ENCODE measurements around the gene MAGI1. TPM values are rescaled to one million over a fixed set of nuclear protein-coding genes. Genes with fewer than 3 reads are reported as not detected.

The MAGI1 gene
- total RNA-seq, 1 donor from 2014 or later = 33.1 TPM

GRCh38 chr3:65836047-65836446 lies 202.7 kb downstream of the MAGI1 start:
- intact Hi-C loops (cut with DNase I) = no loop called here
- DNase-seq (ENCODE audit: missing footprints) (no peak), ATAC-seq (no peak)

DNA sequence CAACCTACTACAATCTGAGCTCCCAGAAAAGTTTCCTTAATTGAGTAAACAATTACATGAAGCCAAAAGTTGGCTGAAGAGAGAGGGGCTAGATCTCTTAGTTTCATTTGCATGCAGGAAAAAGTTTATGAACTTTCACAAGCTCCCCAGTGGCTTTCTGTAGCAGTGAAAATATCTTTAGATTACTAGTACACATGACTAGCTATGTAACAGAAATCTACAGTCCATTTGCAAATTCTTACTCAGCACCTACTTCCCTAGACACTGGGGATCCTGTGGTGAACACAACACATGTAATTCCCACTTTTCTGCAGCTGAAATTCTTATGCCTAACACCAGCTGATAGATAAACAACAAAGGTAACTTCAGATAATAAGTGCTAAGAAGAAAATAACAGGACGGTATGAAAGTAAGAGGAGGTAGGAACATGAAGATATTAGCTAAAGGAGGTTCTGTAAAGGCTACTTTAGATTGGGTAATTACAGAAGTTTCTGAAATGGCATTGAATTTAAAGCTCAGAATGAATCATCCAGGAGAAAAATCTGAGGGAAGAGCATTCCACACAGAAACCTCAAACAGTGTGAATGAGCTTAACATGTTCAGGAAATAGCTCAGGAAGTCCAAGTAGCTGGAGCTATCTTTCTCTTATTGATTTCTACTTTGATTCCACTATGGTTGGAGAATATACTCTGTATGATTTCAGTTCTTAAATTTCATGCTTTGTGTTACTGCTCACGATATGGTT lies 204.8 kb downstream of the MAGI1 start:
- intact Hi-C loops (cut with DNase I) = no loop called here
- no peak for ATAC-seq
- DNase-seq (ENCODE audit: missing footprints) = no peak

- DNase-seq (ENCODE audit: missing footprints) (no peak), ATAC-seq (no peak)
- intact Hi-C loops (cut with DNase I) = no loop called here
These were observed 206.8 kb downstream of the MAGI1 start for GRCh38 chr3:65831733-65832425.

GRCh38 chr3:65830948-65831732 lies 207.6 kb downstream of the MAGI1 start:
- ATAC-seq = no peak

GRCh38 chr3:65829228-65829627 lies 209.5 kb downstream of the MAGI1 start:
- DNase-seq (ENCODE audit: missing footprints) = no peak
- ATAC-seq = no peak
- intact Hi-C loops (cut with DNase I) = no loop called here

More at GRCh38 chr3:65830948-65831732, 207.6 kb downstream of the MAGI1 start:
- intact Hi-C loops (cut with DNase I) = no loop called here
- DNase-seq (ENCODE audit: missing footprints) = no peak

DNA sequence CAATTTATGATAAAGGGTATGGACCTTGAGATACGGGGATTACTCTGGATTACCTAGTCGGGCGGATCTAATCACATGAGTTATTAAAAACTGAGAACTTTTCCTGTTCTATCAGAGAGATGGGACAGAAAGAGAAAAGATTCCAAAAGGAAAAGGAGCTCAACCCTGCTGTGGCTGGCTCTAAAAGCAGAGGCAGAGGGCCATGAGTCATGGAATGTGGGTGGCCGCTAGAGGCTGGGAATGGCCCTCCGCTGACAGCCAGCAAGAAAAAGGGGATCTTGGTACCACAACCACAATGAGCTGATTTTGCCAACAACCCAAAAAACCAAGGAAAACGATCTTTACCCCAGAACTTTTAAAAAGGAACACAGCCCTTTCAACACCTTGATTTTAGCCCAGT lies 210.0 kb downstream of the MAGI1 start:
- intact Hi-C loops (cut with DNase I) = no loop called here
- no peak for DNase-seq (ENCODE audit: missing footprints)
- ATAC-seq = no peak

- intact Hi-C loops (cut with DNase I) = no loop called here
- DNase-seq (ENCODE audit: missing footprints) = no peak
- no peak for ATAC-seq
These were observed 211.6 kb downstream of the MAGI1 start for GRCh38 chr3:65827076-65827475.

DNA sequence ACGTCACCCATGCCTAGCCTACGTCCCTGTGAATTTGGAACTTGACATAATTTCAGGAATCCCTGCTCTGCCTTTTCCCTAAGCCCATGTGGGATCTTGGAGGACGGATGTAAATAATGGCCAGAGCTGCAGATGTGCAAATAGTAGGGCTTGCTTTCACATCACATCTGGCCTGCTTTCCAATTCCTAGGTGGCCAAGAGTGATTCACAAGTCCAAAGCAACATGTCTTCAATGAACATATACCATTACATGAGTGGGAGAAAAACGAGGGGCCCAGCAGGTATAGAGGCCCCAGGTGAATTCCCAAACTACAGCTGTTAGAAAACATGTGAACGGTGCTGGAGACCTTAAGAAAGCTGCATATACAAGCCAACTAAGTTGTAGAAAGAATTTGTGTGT lies 214.6 kb downstream of the MAGI1 start:
- DNase-seq (ENCODE audit: missing footprints) = no peak
- intact Hi-C loops (cut with DNase I) = no loop called here

DNA sequence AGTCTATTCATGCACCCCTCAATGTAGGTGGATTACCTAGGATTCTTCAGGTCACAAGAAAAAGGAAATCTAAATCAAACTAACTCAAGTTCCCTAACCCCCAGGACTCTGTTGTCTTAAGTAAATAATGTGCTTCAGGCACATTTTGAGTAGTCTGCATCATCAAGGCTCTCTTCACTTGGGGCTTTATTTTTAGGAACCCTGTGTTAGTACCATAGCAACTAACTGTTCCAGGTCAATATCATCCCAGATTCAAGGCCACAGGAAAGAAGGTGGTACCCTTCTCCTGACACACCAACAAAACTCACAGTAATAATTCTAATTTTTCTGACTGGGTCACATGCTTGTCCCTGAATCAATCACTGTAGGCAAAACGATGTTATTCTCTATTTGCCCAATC lies 218.1 kb downstream of the MAGI1 start:
- ATAC-seq (no peak), DNase-seq (ENCODE audit: missing footprints) (no peak)
- intact Hi-C loops (cut with DNase I) = no loop called here

More for the DNA sequence above, 214.6 kb downstream of the MAGI1 start:
- ATAC-seq = no peak

GRCh38 chr3:65819896-65820295 lies 218.8 kb downstream of the MAGI1 start:
- ATAC-seq (no peak), DNase-seq (ENCODE audit: missing footprints) (no peak)
- intact Hi-C loops (cut with DNase I) = no loop called here

GRCh38 chr3:65817553-65818126 lies 221.1 kb downstream of the MAGI1 start:
- DNase-seq (ENCODE audit: missing footprints) = no peak
- intact Hi-C loops (cut with DNase I) = no loop called here
- ATAC-seq = no peak

DNA sequence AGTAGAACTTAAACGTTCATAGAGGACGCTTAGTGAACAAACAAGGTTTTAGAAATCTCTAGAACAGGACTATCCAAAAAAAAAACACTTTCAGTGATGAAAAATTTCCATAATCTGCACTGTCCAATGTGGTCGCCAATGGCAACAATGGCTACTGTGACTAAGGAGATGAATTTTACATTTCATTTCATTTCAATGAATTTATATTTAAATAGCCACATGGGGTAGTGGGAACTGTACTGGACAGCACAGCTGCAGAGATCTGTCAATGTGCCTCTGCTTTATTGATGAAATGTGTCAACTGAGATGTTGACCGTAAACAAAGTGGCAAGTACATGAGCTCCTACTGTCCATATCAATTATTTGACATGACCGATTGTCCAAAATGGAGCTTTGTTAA lies 222.5 kb downstream of the MAGI1 start:
- DNase-seq (ENCODE audit: missing footprints) = no peak
- ATAC-seq = no peak
- intact Hi-C loops (cut with DNase I) = no loop called here

DNA sequence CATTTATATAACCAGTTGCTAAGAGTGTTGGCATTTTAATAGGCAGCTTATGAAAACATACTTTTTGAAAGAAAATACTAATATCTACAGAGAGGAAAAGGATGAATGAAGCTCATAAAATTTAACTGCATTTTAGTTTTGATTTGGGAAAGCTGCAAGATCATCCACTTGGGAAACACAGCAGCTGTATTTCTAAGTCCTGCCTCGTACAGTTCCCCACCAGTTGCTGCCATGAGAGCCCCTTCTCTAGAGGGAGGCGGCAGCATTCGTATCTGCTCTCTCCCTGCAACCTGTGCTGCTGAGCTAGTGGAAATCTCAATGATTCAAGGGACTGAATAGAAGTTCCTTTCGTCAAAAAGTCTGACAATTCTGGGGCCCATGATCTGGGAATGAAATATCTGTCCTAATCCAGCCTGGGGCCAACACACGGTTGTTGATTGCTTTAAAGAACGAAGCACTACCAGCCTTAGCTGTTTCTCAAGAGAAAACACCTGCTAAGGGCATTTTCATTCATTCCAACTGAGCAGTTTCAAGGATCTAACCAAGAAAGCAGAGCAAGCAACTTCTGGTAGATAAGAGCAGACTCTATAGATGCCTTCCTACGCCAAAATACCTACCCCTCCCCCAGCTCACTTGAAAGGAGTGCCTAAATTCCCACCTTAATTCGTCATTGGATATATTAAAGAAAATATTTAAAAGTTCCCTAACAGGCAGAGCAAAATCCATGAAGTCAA lies 223.7 kb downstream of the MAGI1 start:
- no peak for DNase-seq (ENCODE audit: missing footprints)
- intact Hi-C loops (cut with DNase I) = no loop called here
- ATAC-seq = no peak

DNA sequence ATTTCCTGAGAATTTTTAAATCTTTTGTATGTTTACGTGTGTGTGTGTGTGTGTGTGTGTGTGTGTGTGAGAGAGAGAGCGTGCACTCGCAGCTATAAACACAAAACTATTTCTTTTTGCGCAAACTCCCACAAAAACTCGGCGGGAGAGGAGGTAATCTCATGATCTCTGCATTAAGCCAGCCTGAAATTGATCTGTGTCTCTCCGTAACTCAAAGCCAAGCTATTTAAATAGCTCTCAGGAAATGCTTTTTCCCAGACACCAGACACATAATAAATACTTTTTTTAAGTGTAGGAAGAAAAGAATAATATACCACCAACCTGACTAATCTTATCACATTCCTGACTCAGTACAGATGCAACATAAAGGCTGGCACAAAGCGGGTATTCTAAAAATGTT lies 226.8 kb downstream of the MAGI1 start:
- ATAC-seq (no peak), DNase-seq (ENCODE audit: missing footprints) (no peak)
- intact Hi-C loops (cut with DNase I) = no loop called here

DNA sequence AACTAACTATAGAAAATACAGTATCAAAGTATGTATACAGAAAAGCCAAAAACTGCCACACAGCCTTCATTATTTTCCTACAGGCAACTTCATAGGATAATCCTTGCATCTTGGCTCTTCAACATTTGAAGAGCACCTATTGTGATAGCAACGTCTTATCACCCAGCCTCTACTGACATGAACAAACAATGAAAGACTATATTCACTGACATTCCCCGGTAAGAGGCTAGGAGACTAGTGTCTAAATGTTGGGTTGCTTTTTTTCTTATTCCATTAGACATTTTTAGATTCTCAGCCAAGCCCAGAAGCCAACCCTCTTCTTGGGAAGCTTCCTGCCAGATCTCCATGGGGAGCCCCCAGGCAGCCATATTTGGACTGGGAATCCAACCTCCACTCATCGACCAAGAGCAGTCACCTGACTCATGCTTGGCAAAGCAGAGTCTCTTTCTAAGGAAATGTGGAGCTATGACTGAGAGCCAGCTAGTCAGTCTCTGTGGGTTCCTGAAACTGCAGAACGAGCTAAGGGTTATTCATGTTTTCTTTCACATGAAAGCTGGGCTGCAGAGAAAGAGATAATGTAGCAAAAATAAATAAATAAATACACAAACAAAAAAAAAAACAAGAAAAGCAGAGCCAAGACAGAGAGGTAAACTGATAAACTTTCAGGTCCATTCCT lies 227.5 kb downstream of the MAGI1 start:
- DNase-seq (ENCODE audit: missing footprints) = no peak
- ATAC-seq = peak; percentile 76
- intact Hi-C loops (cut with DNase I) = no loop called here

DNA sequence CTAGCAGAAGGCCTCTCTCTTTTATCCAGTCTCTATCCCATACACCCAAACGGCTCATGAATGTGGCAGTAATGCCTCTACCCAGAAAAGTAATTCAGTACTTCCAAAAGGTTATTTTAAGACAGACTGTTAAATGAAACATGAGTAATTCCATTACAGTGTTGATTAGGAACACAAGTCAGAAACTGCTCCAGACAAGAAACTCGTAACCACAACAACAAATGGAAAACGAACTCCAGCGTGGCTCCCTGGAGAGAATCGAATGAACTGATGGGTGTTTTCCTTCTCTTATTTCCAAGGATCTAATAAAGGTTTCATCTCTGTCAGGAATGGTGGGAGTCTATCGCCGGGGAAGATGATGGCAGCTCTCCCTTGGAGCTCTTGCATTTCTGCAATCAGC lies 228.4 kb downstream of the MAGI1 start:
- ATAC-seq (no peak), DNase-seq (ENCODE audit: missing footprints) (no peak)
- intact Hi-C loops (cut with DNase I) = no loop called here

DNA sequence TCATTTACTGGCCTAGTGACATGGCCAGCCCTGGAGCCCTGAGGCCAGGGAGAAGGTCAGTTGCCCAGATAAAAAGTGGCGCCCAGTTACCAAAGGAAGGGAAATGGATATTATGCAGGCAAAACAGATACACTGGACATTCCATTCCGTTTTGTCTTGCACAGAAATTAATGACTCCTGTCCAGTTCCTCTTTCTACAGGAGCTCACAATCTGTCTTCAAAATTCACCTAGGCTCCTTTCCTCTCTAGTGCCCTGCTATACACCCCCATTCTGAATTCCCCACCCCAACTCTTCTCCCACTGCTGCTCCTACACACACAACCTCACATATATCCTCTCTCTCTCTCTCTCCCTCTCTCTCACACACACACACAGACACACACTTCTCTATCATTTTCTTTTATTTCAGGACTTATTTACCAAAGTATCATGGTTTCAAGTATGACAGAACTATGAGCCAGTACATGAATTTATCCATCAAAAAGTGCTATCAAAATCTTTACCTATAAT lies 229.0 kb downstream of the MAGI1 start:
- intact Hi-C loops (cut with DNase I) = no loop called here
- ATAC-seq (no peak), DNase-seq (ENCODE audit: missing footprints) (no peak)

- DNase-seq (ENCODE audit: missing footprints) (no peak), ATAC-seq (no peak)
- intact Hi-C loops (cut with DNase I) = no loop called here
These were observed 229.9 kb downstream of the MAGI1 start for GRCh38 chr3:65808824-65809223.

All from Right ventricle myocardium inferior (tissue), 1 donor.